Mucosa of descending colon (tissue), 3 donors: Measurements from ENCODE around the gene MAOA. TPM values are rescaled to one million over a fixed set of nuclear protein-coding genes. Genes with fewer than 3 reads are reported as not detected.
A peak's percentile ranks its signal among the peaks of the same experiment; 100 is the strongest.

Source experiments
- ATAC-seq: fragments of 200-7000 bp; cut with Tn5 transposase; one replicate; pipeline ENCODE4 v1.9.1; 2020; ENCODE audit warnings: mild to moderate bottlenecking, moderate library complexity
- DNase-seq, 3 donors: peaks; one replicate each; pipeline ENCODE4 v3.0.0-alpha.2; 2020
- H3K36me3 ChIP-seq: fragments of 200-600 bp; one replicate; pipeline ENCODE4 v1.8.0; 2021; ENCODE audit warnings: low read depth, mild to moderate bottlenecking
- H3K4me1 ChIP-seq: fragments of 200-600 bp; one replicate; pipeline ENCODE4 v1.8.0; 2021; ENCODE audit warnings: low read depth, mild to moderate bottlenecking
- H3K4me3 ChIP-seq: fragments of 200-600 bp; one replicate; pipeline ENCODE4 v1.8.0; 2021; ENCODE audit warnings: mild to moderate bottlenecking
- H3K9me3 ChIP-seq: fragments of 200-600 bp; one replicate; pipeline ENCODE4 v1.8.0; 2021; ENCODE audit warnings: mild to moderate bottlenecking
- CTCF ChIP-seq: fragments of 200-600 bp; IDR thresholded peaks from one replicate; pipeline ENCODE4 v1.8.0; 2022; ENCODE audit warnings: antibody characterized with exemption, mild to moderate bottlenecking
- intact Hi-C, 2 donors: fragments of 100-400 bp; cut with DNase I in 1 of 2; cut with micrococcal nuclease in 1 of 2; formaldehyde crosslinking; loops; one replicate each; pipeline versions ENCODE4 v1.11.0 to v1.11.1; 2022; cut with DNase I, micrococcal nuclease
- total RNA-seq, 3 donors: library from RNA; stranded (reverse); fragmentation: NEBNext Ultra II Directional in 2 of 3; extraction: Animal tissue kit (Norgen Biotek cat#: 25700) in 2 of 3; gene quantifications; one replicate each; pipeline versions ENCODE4 v1.2.1 to v1.2.4, GENCODE V29; 2021 to 2023
- donor health status: DM: no; HTN: no; CAD: no; lungs with moderate emphysema.
- donor health status: DM: no; HTN: no; CAD: no.
- donor health status: DM: no; HTN: yes; CAD: no.

MAOA gene
- total RNA-seq, 3 donors from 2014 or later, result 270 to 401 (median 390) TPM

- no peaks in the 10 kb centered on the region for H3K4me1 ChIP-seq
- no peak for TF ChIP-seq CTCF
- H3K36me3 ChIP-seq, result no peaks in the 10 kb centered on the region
- H3K9me3 ChIP-seq, result no peaks in the 10 kb centered on the region
- H3K4me3 ChIP-seq, result no peak overlapping the region
- ATAC-seq (peak; percentile 35), DNase-seq (no peak)
- intact Hi-C loops, result no loop called here
Measured at GRCh38 chrX:43627669-43628068, 28.4 kb upstream of the MAOA start.

- intact Hi-C loops, result no loop called here
- no peaks in the 10 kb centered on the region for H3K4me1 ChIP-seq
- H3K36me3 ChIP-seq, result no peaks in the 10 kb centered on the region
- no peak for TF ChIP-seq CTCF
- DNase-seq (peak in 1 of 3 donors; percentile 31), ATAC-seq (peak; percentile 26)
- H3K4me3 ChIP-seq, result no peak overlapping the region
- no peaks in the 10 kb centered on the region for H3K9me3 ChIP-seq
Measured at GRCh38 chrX:43629229-43629628, 26.9 kb upstream of the MAOA start.

- ATAC-seq (no peak), DNase-seq (no peak)
- Histone ChIP-seq H3K4me1 (no peaks in the 10 kb centered on the region), H3K4me3 (no peak overlapping the region), H3K9me3 (no peaks in the 10 kb centered on the region), H3K36me3 (no peaks in the 10 kb centered on the region)
- TF ChIP-seq CTCF, result no peak
- intact Hi-C loops, result no loop called here
Measured at GRCh38 chrX:43631841-43632240, 24.3 kb upstream of the MAOA start.

- TF ChIP-seq CTCF, result no peak
- no peaks in the 10 kb centered on the region for H3K9me3 ChIP-seq
- no peak for DNase-seq
- no peaks in the 10 kb centered on the region for H3K36me3 ChIP-seq
- intact Hi-C loops, result no loop called here
- ATAC-seq, result no peak
- H3K4me1 ChIP-seq, result no peaks in the 10 kb centered on the region
- H3K4me3 ChIP-seq, result no peak overlapping the region
Measured at GRCh38 chrX:43633081-43633480, 23.0 kb upstream of the MAOA start.

- DNase-seq (no peak), ATAC-seq (no peak)
- H3K4me1 ChIP-seq, result no peaks in the 10 kb centered on the region
- no peak for TF ChIP-seq CTCF
- intact Hi-C loops, result no loop called here
- H3K36me3 ChIP-seq, result no peaks in the 10 kb centered on the region
- H3K4me3 ChIP-seq, result no peak overlapping the region
- no peaks in the 10 kb centered on the region for H3K9me3 ChIP-seq
Measured at GRCh38 chrX:43633757-43634156, 22.3 kb upstream of the MAOA start.

- no peak for ATAC-seq
- intact Hi-C loops, result no loop called here
- TF ChIP-seq CTCF, result no peak
- Histone ChIP-seq H3K36me3 (no peaks in the 10 kb centered on the region), H3K4me3 (no peak overlapping the region), H3K9me3 (no peaks in the 10 kb centered on the region), H3K4me1 (no peaks in the 10 kb centered on the region)
- no peak for DNase-seq
Measured at GRCh38 chrX:43640482-43640881, 15.6 kb upstream of the MAOA start.
